Cardiac fibroblast (primary cell): ENCODE data around the gene NT5DC4.

Source experiments
- DNase-seq, 2 donors: peaks; one replicate each; pipeline versions ENCODE4 v3.0.0 to v3.0.0-alpha.2; 2010; ENCODE audit warnings: low read depth in 2 of 2
- H3K4me3 ChIP-seq, 2 donors: replicated peaks in 1 of 2; 1 replicate in 1 of 2; 2 replicates in 1 of 2; pipeline ENCODE4 v1.5.1; 2011; ENCODE audit warnings: low read depth in 2 of 2, low read length in 2 of 2, mild to moderate bottlenecking in 2 of 2, moderate library complexity in 1 of 2
- CTCF ChIP-seq: IDR thresholded peaks from one replicate; pipeline ENCODE4 v1.5.1; 2011; ENCODE audit warnings: low read depth, mild to moderate bottlenecking, low read length, inconsistent platforms

Gene NT5DC4

DNA sequence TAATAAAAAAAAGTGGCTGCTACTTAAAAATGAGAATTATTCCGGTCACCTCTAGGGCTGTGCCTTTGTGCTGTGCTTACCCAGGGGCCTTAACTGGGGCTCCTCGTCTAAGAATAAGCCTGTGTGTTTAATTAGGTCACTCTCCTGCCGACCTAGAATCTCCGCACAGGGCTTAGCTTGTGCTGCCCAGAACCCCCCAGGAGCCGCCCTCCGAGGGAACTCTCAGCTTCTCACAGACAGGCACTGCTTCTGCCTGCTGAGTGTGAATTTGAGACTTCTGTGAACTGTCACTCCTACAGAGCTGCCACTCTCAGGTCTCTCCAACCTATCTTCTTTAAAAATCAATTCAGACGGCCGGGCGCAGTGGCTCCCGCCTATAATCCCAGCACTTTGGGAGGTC, 11.9 kb upstream of the NT5DC4 start:
- no peak overlapping the region for H3K4me3 ChIP-seq
- DNase-seq, result no peak
- TF ChIP-seq CTCF, result no peak

DNA sequence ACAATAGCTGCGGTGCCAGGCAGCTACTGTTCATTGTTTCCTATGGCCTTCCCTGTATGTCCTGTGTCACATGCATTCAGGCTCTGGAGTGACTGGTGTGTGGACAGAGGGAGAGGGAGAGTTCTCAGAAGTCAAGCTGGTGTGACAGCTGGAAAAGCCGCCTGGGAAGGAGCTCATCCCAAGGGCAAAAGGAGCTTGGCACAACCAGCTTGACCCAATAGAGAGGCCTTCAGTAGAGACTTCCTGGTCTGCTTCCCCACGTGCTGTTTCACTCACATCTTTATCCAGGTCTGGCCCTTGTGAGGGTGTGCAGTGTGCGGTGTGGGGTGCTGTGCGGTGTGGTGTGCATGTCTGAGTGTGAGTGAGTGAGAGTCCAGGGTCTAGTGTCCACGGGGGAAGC, 11.1 kb upstream of the NT5DC4 start:
- no peak for TF ChIP-seq CTCF
- no peak overlapping the region for H3K4me3 ChIP-seq
- DNase-seq, result no peak

- TF ChIP-seq CTCF, result no peak
- no peak for DNase-seq
- H3K4me3 ChIP-seq, result no peak overlapping the region
These were observed 9.7 kb upstream of the NT5DC4 start for GRCh38 chr2:112710956-112711750.

DNA sequence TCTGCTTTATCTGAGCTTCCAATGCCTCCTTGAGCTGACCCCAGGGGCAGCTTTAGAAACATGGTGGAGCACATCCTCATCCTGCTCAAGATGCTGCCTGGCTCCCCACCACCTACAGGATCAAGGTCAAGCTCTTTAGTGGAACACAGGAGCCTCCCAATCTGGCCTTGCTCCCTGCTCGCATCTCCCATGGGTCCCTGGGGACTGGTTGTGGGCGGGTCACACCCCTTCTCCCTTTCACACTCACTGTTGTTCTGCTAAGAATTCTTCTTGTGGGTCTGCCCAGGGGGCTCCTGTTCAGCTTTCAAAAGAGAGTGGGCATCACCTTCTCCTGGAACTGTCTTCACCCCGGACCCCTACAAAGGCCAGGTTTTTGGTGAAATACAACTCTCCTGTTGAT, 8.4 kb upstream of the NT5DC4 start:
- TF ChIP-seq CTCF, result no peak
- DNase-seq, result no peak
- no peak overlapping the region for H3K4me3 ChIP-seq

DNA sequence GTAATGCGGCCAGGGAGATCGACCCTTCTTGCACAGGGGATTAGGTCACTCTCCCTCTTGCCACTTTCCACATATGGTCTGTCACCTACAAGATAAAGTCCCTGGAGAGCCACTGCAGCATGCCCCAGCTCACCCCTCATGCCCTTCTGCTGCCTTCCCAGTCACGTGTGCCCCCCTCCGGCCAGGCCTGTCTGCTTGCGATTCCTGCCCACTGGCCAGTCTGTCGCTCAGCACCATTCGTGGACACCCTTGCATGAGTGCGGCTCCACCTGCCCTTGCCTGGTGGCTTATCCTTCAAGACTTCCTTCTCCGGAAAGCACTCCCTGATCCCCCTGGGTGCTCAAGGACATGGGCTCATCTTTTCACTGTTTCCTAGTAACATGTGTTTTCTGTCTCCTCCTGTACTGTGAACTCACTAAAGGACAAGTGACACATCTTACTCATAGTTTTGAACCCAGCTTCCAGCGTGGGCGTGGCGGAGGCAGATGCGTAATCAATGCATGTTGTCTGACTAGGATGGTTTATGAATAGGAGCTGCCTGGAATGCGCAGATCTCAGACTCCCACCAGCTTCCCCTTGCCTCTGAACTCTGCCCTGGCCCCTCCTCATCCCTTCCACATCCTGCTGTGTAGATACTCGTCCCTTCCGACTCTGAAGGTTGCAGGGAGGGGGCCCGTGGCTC, 7.8 kb upstream of the NT5DC4 start:
- DNase-seq, result peak; percentile 65 to 87
- H3K4me3 ChIP-seq, result no peak overlapping the region
- no peak for TF ChIP-seq CTCF

- DNase-seq, result no peak
- H3K4me3 ChIP-seq, result no peak overlapping the region
- TF ChIP-seq CTCF, result no peak
These were observed 7.3 kb upstream of the NT5DC4 start for GRCh38 chr2:112713585-112713925.
